ENCODE measurements around the gene TPM1.

GRCh38 chr15:63094495-63094931, 52.0 kb downstream of the TPM1 start:
- TF ChIP-seq CTCF (IDR thresholded peaks at IDR 0.05; ENCODE audit: poor library complexity), result no peak
- no peak for TF ChIP-seq EZH2phosphoT487 (IDR thresholded peaks at IDR 0.05; ENCODE audit: low read depth, severe bottlenecking, unreplicated experiment)
- TF ChIP-seq EZH2 (IDR thresholded peaks at IDR 0.05; ENCODE audit: borderline replicate concordance), result no peak
